Endothelial cell (in vitro differentiated cells): ENCODE results near the gene ADARB2. TPM values are rescaled to one million over a fixed set of nuclear protein-coding genes. Genes with fewer than 3 reads are reported as not detected.
"Not testable (repeated sequence)": the region's sequence is repeated elsewhere in the genome, so short reads cannot be mapped to it uniquely, and the experiment has no call there.

ENCODE experiments used
- DNase-seq: peaks from one replicate; pipeline ENCODE4 v3.0.0; 2021; ENCODE audit warnings: low spot score
- H3K27ac Mint-ChIP-seq: one replicate; pipeline ENCODE4 v1.8.0; 2021; ENCODE audit warnings: mixed read lengths, inconsistent platforms; ENCODE audit not compliant: unreplicated experiment
- H3K27me3 Mint-ChIP-seq: one replicate; pipeline ENCODE4 v1.8.0; 2021; ENCODE audit warnings: mild to moderate bottlenecking, moderate library complexity, mixed read lengths, inconsistent platforms; ENCODE audit not compliant: unreplicated experiment
- H3K36me3 Mint-ChIP-seq: one replicate; pipeline ENCODE4 v1.8.0; 2021; ENCODE audit warnings: mild to moderate bottlenecking, low read depth, mixed read lengths, inconsistent platforms; ENCODE audit not compliant: unreplicated experiment
- H3K4me1 Mint-ChIP-seq: one replicate; pipeline ENCODE4 v1.8.0; 2021; ENCODE audit warnings: mild to moderate bottlenecking, mixed read lengths, inconsistent platforms; ENCODE audit not compliant: unreplicated experiment
- H3K4me3 Mint-ChIP-seq: one replicate; pipeline ENCODE4 v1.8.0; 2021; ENCODE audit warnings: mild to moderate bottlenecking, mixed read lengths, inconsistent platforms; ENCODE audit not compliant: unreplicated experiment
- H3K9me3 Mint-ChIP-seq: one replicate; pipeline ENCODE4 v1.8.0; 2021; ENCODE audit warnings: mixed read lengths, inconsistent platforms; ENCODE audit not compliant: unreplicated experiment
- total RNA-seq: library from RNA; stranded (reverse); fragmentation: NEBNext Ultra II Directional; extraction: Animal tissue kit (Norgen Biotek cat#: 25700); gene quantifications from one replicate; pipeline ENCODE4 v1.2.1, GENCODE V29; 2021; ENCODE audit not compliant: unreplicated experiment
- TF ChIP-seq, protein P1 (sequence below): fragments of 200-600 bp; sonication (generic); IDR thresholded peaks from one replicate; pipeline ENCODE4 v1.5.0; 2021; ENCODE audit warnings: antibody characterized with exemption; ENCODE audit not compliant: unreplicated experiment

The ADARB2 gene
- total RNA-seq, 1 donor from 2014 or later, result 54.9 TPM

DNA sequence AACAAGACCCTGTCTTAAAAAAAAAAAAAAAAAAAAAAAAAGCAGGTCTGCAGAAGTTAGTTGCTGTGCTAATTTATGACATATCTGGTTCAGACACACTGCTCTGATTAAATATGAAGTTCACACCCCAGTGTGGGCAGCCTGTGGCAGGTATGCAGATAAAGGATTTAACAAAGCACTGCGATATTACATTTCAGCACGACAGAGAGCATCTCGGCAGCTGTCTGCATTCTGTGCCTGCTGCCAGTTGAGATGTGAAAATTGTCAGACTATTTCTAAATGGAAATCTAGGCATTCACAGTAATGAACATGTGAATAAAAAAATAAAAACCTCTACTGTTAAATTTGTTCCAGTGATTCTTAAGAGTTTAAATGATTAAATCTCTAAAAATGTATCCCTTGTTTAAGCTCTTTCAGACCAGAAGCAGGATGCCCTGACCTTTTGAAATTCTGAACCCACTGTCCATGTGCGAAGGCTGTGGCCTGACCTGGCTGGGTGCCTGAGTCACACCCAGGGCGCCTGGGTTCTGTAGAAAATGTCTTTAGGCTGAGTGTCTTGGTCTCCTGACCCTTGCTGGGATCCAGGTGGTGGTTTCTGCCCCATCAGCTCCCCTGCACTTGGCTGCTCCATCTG lies 408.2 kb downstream of the ADARB2 start:
- H3K4me1 Mint-ChIP-seq, result peaks cover 14% of the 10 kb centered on the region
- peaks cover 1% of the 10 kb centered on the region for H3K27me3 Mint-ChIP-seq
- H3K36me3 Mint-ChIP-seq, result peaks cover 4% of the 10 kb centered on the region
- no peak for DNase-seq
- no peak overlapping the region for H3K27ac Mint-ChIP-seq
- TF ChIP-seq, protein P1, sequence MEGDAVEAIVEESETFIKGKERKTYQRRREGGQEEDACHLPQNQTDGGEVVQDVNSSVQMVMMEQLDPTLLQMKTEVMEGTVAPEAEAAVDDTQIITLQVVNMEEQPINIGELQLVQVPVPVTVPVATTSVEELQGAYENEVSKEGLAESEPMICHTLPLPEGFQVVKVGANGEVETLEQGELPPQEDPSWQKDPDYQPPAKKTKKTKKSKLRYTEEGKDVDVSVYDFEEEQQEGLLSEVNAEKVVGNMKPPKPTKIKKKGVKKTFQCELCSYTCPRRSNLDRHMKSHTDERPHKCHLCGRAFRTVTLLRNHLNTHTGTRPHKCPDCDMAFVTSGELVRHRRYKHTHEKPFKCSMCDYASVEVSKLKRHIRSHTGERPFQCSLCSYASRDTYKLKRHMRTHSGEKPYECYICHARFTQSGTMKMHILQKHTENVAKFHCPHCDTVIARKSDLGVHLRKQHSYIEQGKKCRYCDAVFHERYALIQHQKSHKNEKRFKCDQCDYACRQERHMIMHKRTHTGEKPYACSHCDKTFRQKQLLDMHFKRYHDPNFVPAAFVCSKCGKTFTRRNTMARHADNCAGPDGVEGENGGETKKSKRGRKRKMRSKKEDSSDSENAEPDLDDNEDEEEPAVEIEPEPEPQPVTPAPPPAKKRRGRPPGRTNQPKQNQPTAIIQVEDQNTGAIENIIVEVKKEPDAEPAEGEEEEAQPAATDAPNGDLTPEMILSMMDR, result no peak
- no peak overlapping the region for H3K4me3 Mint-ChIP-seq
- no peaks in the 10 kb centered on the region for H3K9me3 Mint-ChIP-seq

DNA sequence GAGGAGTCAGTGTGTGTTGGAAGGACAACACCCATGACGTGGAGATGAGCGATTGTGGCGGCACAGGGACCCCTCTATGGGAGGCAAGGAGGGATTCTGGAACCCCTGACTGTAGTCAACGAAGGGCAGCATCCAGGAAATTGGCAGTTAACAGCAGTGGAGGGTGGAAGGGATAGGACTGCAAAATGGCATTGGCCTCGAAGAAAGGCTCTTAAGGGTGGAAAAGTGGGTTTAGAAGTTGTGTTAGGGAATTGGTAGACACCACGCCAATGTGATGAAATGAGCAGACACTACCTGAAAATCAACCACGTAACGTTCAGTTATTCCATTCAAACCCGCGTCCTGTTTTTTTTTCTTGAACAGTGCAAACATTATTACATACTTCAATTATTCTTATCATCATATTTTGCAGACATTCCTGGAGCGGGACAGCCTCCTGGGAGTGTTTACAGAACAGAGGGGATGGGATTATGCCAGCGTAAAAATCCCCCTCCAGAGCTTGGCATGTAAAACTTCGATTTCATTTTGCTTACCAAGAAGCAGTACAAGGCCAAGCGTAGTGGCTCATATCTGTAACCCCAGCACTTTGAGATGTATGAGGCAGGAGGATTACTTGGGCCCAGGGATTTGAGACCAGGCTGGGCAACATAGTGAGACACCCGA lies 409.0 kb downstream of the ADARB2 start:
- Mint-ChIP-seq H3K36me3 (peaks cover 4% of the 10 kb centered on the region), H3K4me1 (peaks cover 14% of the 10 kb centered on the region), H3K4me3 (no peak overlapping the region), H3K27ac (no peak overlapping the region), H3K9me3 (no peaks in the 10 kb centered on the region), H3K27me3 (peaks cover 1% of the 10 kb centered on the region)
- DNase-seq, result no peak
- TF ChIP-seq, protein P1, result no peak

DNA sequence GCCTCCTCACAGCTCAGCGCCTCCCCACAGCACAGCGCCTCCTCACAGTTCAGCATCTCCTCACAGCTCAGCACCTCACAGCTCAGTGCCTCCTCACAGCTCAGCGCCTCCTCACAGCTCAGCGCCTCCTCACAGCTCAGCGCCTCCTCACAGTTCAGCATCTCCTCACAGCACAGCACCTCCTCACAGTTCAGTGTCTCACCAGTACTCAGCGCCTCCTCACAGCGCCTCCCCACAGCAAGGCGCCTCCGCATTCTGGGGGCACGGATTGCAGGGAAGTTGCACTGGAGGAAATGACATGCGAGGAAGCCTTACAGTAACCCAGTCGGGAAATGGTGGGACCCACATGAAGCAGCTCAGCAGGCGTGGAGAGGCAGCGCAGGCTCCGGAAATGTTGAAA lies 409.6 kb downstream of the ADARB2 start:
- no peak for DNase-seq

DNA sequence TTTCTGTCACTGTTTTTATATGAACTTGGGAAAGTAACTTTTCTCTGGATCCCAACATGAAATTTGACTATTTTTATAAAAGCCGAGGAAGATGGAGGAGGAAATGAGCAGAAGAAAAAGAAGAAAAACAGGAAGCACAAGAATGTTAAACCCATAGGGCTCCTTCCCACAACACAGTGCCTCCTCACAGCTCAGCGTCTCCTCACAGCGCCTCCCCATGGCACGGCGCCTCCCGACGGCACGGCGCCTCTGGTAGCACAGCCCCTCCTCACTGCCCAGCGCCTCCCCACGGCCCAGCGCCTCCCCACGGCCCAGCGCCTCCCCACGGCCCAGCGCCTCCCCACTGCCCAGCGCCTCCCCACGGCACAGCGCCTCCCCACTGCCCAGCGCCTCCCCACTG lies 410.8 kb downstream of the ADARB2 start:
- H3K4me3 Mint-ChIP-seq, H3K9me3 Mint-ChIP-seq, H3K36me3 Mint-ChIP-seq: not testable (repeated sequence)

More for the DNA sequence above, 409.6 kb downstream of the ADARB2 start:
- Mint-ChIP-seq H3K9me3 (no peaks in the 10 kb centered on the region), H3K36me3 (peaks cover 4% of the 10 kb centered on the region), H3K27me3 (peaks cover 1% of the 10 kb centered on the region), H3K27ac (no peak overlapping the region), H3K4me1 (peaks cover 14% of the 10 kb centered on the region), H3K4me3 (no peak overlapping the region)
- TF ChIP-seq, protein P1, result no peak

DNA sequence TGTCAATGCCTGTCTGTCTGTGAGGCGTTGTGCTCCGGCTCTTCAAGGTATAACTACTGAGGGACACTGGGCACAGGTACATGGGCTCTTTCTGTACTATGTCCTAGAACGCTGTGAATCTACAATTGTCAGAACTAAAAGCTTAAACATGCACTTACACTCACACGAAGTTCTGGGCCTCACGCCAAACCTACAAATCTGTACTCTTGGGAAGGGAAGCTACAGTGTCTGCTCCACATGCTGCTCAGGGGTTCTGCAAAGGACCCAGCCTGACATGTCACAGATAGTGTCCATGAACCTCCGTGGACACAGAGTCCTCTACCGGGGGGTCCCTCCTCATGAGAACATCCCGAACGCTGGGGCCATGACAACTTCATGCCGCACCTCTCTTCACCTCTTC lies 412.4 kb downstream of the ADARB2 start:
- H3K27ac Mint-ChIP-seq, result no peak overlapping the region
- H3K4me3 Mint-ChIP-seq, result no peak overlapping the region
- H3K36me3 Mint-ChIP-seq, result peaks cover 4% of the 10 kb centered on the region

More for the DNA sequence above, 410.8 kb downstream of the ADARB2 start:
- not testable (repeated sequence) for DNase-seq, H3K27me3 Mint-ChIP-seq, H3K27ac Mint-ChIP-seq
- peaks cover 14% of the 10 kb centered on the region for H3K4me1 Mint-ChIP-seq

More for the DNA sequence above, 412.4 kb downstream of the ADARB2 start:
- DNase-seq, result no peak
- H3K4me1 Mint-ChIP-seq, result peaks cover 14% of the 10 kb centered on the region
- no peaks in the 10 kb centered on the region for H3K9me3 Mint-ChIP-seq
- H3K27me3 Mint-ChIP-seq, result peaks cover 3% of the 10 kb centered on the region
- TF ChIP-seq, protein P1, result no peak
